ENCODE data around the gene ETS1.

- TF ChIP-seq CTCF (IDR thresholded peaks at IDR 0.05; ENCODE audit: low read length) (no peak), EZH2 (IDR thresholded peaks at IDR 0.05; ENCODE audit: borderline replicate concordance, low read length) (no peak)
Measured at GRCh38 chr11:128520206-128520887, 67.0 kb downstream of the ETS1 start.

All from OCI-LY1 (cell line).